B cell (primary cell): ENCODE results near the gene HINT3. TPM values are rescaled to one million over a fixed set of nuclear protein-coding genes. Genes with fewer than 3 reads are reported as not detected.

Source experiments
- ATAC-seq: fragments of 200-7000 bp; cut with Tn5 transposase; one replicate; pipeline ENCODE4 v1.10.0; 2021; ENCODE audit warnings: low read depth, mild to moderate bottlenecking, moderate number of reproducible peaks, moderate library complexity
- CTCF ChIA-PET: fragments of 350-600 bp; sonication (Branson Sonifier 250); formaldehyde crosslinking; loops from one replicate; lab custom pipeline; 2021; ENCODE audit warnings: antibody characterized with exemption, inconsistent platforms; lab: Charles Lee
- POLR2A ChIA-PET: fragments of 350-600 bp; sonication (Branson Sonifier 250); formaldehyde crosslinking; loops from one replicate; lab custom pipeline; 2021; ENCODE audit warnings: antibody characterized with exemption; lab: Charles Lee
- DNase-seq: peaks from one replicate; pipeline ENCODE4 v3.0.0; 2013
- H2AFZ ChIP-seq: 2 replicates; pipeline ENCODE4 v1.6.1; 2012; ENCODE audit warnings: mild to moderate bottlenecking, low read depth, low read length; ENCODE audit not compliant: insufficient read depth, poor library complexity, severe bottlenecking
- H3K27ac ChIP-seq, 2 donors: 1 replicate in 1 of 2; 2 replicates in 1 of 2; pipeline ENCODE4 v1.5.1; 2012 to 2013; ENCODE audit warnings: low read length in 2 of 2, mild to moderate bottlenecking in 2 of 2, moderate library complexity in 1 of 2
- H3K27me3 ChIP-seq, 4 experiments: fragments of 200-600 bp in 1 of 4; sonication (generic) in 1 of 4; replicated peaks in 1 of 4; 1 replicate in 2 of 4; 2 replicates in 2 of 4; pipeline versions ENCODE4 v1.6.1 to v1.7.0; 2013 to 2016; ENCODE audit warnings: low read length in 3 of 4, mild to moderate bottlenecking in 2 of 4, mixed read lengths in 1 of 4, moderate library complexity in 1 of 4; ENCODE audit not compliant: insufficient read depth in 4 of 4, control insufficient read depth in 3 of 4; ENCODE audit errors: control extremely low read depth in 1 of 4
- H3K36me3 ChIP-seq, 2 experiments: replicated peaks in 1 of 2; 1 replicate in 1 of 2; 2 replicates in 1 of 2; pipeline versions ENCODE4 v1.6.1 to v1.7.1; 2013; ENCODE audit warnings: low read length in 1 of 2; ENCODE audit not compliant: insufficient read depth in 2 of 2, control insufficient read depth in 1 of 2; ENCODE audit errors: control extremely low read depth in 1 of 2, extremely low read depth in 1 of 2
- H3K4me1 ChIP-seq, 2 donors: fragments of 200-600 bp in 1 of 2; sonication (generic) in 1 of 2; 1 replicate in 1 of 2; 2 replicates in 1 of 2; pipeline versions ENCODE4 v1.5.1 to v1.6.1; 2013 to 2017; ENCODE audit warnings: low read length in 2 of 2; ENCODE audit not compliant: control insufficient read depth in 2 of 2, insufficient read depth in 2 of 2
- H3K4me2 ChIP-seq: replicated peaks from 2 replicates; pipeline ENCODE3; 2012; ENCODE audit warnings: mild to moderate bottlenecking, low read depth, low read length; ENCODE audit not compliant: poor library complexity, severe bottlenecking
- H3K4me3 ChIP-seq, 5 experiments: fragments of 200-600 bp in 1 of 5; sonication (generic) in 1 of 5; 1 replicate in 3 of 5; 2 replicates in 2 of 5; pipeline versions ENCODE4 v1.5.1 to v1.7.0; 2011 to 2016; ENCODE audit warnings: low read length in 4 of 5, mild to moderate bottlenecking in 4 of 5, low read depth in 2 of 5, control low read depth in 1 of 5, moderate library complexity in 1 of 5; ENCODE audit not compliant: insufficient read depth in 1 of 5; ENCODE audit errors: control extremely low read depth in 1 of 5, extremely low read depth in 1 of 5
- H3K79me2 ChIP-seq: fragments of 200-600 bp; sonication (generic); one replicate; pipeline ENCODE4 v1.6.0; 2016; ENCODE audit warnings: low read length; ENCODE audit not compliant: control insufficient read depth, insufficient read depth
- H3K9ac ChIP-seq: fragments of 200-600 bp; sonication (generic); 2 replicates; pipeline ENCODE4 v1.6.1; 2017; ENCODE audit warnings: mild to moderate bottlenecking, low read length, moderate library complexity
- H3K9me3 ChIP-seq, 3 donors: one replicate each; pipeline versions ENCODE4 v1.6.1 to v1.7.1; 2013; ENCODE audit warnings: low read length in 2 of 3; ENCODE audit not compliant: control insufficient read depth in 2 of 3, insufficient read depth in 1 of 3; ENCODE audit errors: control extremely low read depth in 1 of 3
- H4K20me1 ChIP-seq: 2 replicates; pipeline ENCODE4 v1.6.0; 2012; ENCODE audit warnings: mild to moderate bottlenecking, low read length; ENCODE audit not compliant: insufficient read depth, control insufficient read depth, poor library complexity, severe bottlenecking
- H3K27ac Mint-ChIP-seq: one replicate; pipeline ENCODE4 v1.8.0; 2021; ENCODE audit warnings: mixed read lengths
- H3K27me3 Mint-ChIP-seq: one replicate; pipeline ENCODE4 v1.8.0; 2021; ENCODE audit warnings: mixed read lengths
- H3K4me1 Mint-ChIP-seq: one replicate; pipeline ENCODE4 v1.8.0; 2021; ENCODE audit warnings: mixed read lengths
- H3K4me3 Mint-ChIP-seq: one replicate; pipeline ENCODE4 v1.8.0; 2021; ENCODE audit warnings: mixed read lengths
- H3K9me3 Mint-ChIP-seq: one replicate; pipeline ENCODE4 v1.8.0; 2022; ENCODE audit warnings: mixed read lengths; ENCODE audit not compliant: insufficient read depth
- EZH2 ChIP-seq: IDR thresholded peaks from 2 replicates; pipeline ENCODE4 v1.6.1; 2012; ENCODE audit warnings: borderline replicate concordance, low read depth, mild to moderate bottlenecking, moderate library complexity, low read length; ENCODE audit not compliant: insufficient read depth, poor library complexity, severe bottlenecking
- WGBS: methylation state at CpG from one replicate; pipeline ENCODE4 v1.1.5; 2013; ENCODE audit warnings: missing lambda C conversion rate; ENCODE audit not compliant: insufficient coverage; 5-methylcytosine and 5-hydroxymethylcytosine counted together
- intact Hi-C: fragments of 100-400 bp; cut with micrococcal nuclease; formaldehyde crosslinking; loops from one replicate; pipeline ENCODE4 v1.10.0; 2022
- polyA plus RNA-seq: library from polyadenylated mRNA; depleted of rRNA; stranded (reverse); fragments of >200 nt; gene quantifications from 2 replicates; pipeline ENCODE4 v1.2.3, GENCODE V29; 2012
- total RNA-seq, 2 donors: library from RNA; stranded (reverse); fragments of 120-200 nt in 1 of 2; gene quantifications; 1 replicate in 1 of 2; 2 replicates in 1 of 2; pipeline versions ENCODE4 v1.2.3 to v1.2.4, GENCODE V29; 2013 to 2022
- TF ChIP-seq, protein P1 (sequence below): fragments of 200-600 bp; IDR thresholded peaks from one replicate; pipeline ENCODE4 v1.8.0; 2022; ENCODE audit warnings: antibody characterized with exemption, mild to moderate bottlenecking

Gene HINT3
- total and polyA plus RNA-seq, 2 donors (not counting 1 experiment from before 2014, with no cell fraction given): 5.5 to 12.4 TPM

DNA sequence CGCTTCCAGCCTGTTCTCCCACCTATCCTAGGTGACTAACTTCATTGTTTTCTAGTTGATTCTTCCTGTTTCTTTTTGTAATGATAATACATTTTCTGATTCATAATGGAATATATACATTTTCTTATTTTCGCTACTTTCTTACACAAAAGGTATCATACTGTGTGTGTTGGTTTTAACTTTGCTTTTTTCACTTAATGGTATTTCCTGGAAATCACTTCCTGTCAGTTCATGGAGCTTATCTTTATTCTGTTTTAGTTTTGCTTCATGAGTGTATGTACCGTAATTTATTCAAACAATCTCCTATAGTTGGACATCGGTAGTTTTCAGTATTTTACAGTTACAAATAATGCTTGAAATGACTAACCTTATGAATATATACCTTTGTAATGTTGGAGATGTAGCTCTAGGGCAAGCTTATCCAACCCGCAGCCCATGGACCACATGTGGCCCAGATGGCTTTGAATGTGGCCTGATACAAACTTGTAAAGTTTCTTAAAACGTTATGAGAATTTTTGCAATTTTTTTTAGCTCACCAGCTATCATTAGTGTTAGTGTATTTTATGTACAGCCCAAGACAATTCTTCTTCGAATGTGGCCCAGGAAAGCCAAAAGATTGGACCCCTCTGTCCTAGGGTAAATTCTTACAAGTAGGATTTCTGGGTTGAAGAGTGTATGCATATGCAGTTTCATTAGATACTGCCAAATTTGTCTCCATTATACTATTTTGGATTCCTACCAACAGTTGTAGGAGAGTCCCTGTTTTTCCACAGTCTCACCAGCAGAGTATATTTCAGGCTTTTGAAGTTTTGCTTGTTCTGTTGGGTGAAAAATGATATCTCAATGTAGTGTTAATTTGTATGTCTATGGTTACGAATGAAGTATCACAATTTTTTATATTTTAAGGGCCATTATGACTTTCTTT is 46.4 kb downstream of the HINT3 start:
- TF ChIP-seq EZH2: no peak
- TF ChIP-seq, protein P1, sequence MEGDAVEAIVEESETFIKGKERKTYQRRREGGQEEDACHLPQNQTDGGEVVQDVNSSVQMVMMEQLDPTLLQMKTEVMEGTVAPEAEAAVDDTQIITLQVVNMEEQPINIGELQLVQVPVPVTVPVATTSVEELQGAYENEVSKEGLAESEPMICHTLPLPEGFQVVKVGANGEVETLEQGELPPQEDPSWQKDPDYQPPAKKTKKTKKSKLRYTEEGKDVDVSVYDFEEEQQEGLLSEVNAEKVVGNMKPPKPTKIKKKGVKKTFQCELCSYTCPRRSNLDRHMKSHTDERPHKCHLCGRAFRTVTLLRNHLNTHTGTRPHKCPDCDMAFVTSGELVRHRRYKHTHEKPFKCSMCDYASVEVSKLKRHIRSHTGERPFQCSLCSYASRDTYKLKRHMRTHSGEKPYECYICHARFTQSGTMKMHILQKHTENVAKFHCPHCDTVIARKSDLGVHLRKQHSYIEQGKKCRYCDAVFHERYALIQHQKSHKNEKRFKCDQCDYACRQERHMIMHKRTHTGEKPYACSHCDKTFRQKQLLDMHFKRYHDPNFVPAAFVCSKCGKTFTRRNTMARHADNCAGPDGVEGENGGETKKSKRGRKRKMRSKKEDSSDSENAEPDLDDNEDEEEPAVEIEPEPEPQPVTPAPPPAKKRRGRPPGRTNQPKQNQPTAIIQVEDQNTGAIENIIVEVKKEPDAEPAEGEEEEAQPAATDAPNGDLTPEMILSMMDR: no peak
- no peak for DNase-seq
- no CpG with 5 or more reads among the region's 8 CpGs for WGBS
- ChIA-PET POLR2A (no interaction called here), CTCF (interaction anchor here (1.2 to 1.6 kb wide), 2 partner anchors 11 to 29 kb away, joined by 3 read pairs; no protein-coding TSS in a partner anchor)
- no peaks in the 10 kb centered on the region for H4K20me1 ChIP-seq
- H3K27ac ChIP-seq: no peak overlapping the region
- H3K4me3 Mint-ChIP-seq: no peak overlapping the region
- H3K27ac Mint-ChIP-seq: no peak overlapping the region
- H3K4me1 Mint-ChIP-seq: no peaks in the 10 kb centered on the region
- H2AFZ ChIP-seq: no peak overlapping the region
- H3K27me3 ChIP-seq: no peaks in the 10 kb centered on the region
- H3K79me2 ChIP-seq: no peaks in the 10 kb centered on the region
- H3K4me2 ChIP-seq: no peak overlapping the region
- H3K9me3 ChIP-seq: no peaks in the 10 kb centered on the region
- no peaks in the 10 kb centered on the region for H3K4me1 ChIP-seq
- no peak overlapping the region for H3K9ac ChIP-seq
- no peak overlapping the region for H3K4me3 ChIP-seq
- intact Hi-C loops: no loop called here
- peaks cover 0 to 25% of the 10 kb centered on the region in 2 experiments for H3K36me3 ChIP-seq
- no peak for ATAC-seq
- H3K27me3 Mint-ChIP-seq: no peaks in the 10 kb centered on the region
- H3K9me3 Mint-ChIP-seq: no peaks in the 10 kb centered on the region

DNA sequence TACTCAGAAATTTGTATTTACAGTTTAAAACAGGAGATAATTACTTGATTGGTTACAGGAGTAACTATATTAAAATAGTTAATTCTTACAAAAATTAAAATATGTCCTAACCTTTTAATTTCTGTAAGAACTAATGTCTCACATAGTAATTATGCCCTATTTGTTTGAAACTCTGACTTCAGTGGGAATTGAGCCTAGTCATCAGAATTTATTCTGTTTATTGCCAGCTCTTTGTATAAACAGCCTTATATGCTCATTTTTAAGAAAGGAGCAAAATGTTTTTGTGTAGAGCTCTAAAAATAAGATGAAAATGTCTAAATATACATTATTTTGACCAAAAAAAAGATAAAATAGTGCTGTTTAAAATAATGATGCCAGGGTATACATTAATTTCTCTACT is 51.2 kb downstream of the HINT3 start:
- H3K4me3 ChIP-seq: no peak overlapping the region
- H3K4me2 ChIP-seq: no peak overlapping the region
- H3K9ac ChIP-seq: no peak overlapping the region
- no peak overlapping the region for H2AFZ ChIP-seq
- no peaks in the 10 kb centered on the region for H3K27me3 Mint-ChIP-seq
- DNase-seq (no peak), ATAC-seq (no peak)
- ChIA-PET CTCF (interaction anchor here (0.8 kb wide), 1 partner anchor 9 kb away, joined by 3 read pairs; no protein-coding TSS in a partner anchor), POLR2A (no interaction called here)
- H4K20me1 ChIP-seq: no peaks in the 10 kb centered on the region
- H3K79me2 ChIP-seq: no peaks in the 10 kb centered on the region
- no peaks in the 10 kb centered on the region for H3K27me3 ChIP-seq
- H3K9me3 ChIP-seq: no peaks in the 10 kb centered on the region
- peaks cover 2 to 34% of the 10 kb centered on the region in 2 experiments for H3K36me3 ChIP-seq
- no peaks in the 10 kb centered on the region for H3K4me1 Mint-ChIP-seq
- no peaks in the 10 kb centered on the region for H3K9me3 Mint-ChIP-seq
- no peak overlapping the region for H3K27ac ChIP-seq
- H3K4me3 Mint-ChIP-seq: no peak overlapping the region
- intact Hi-C loops: no loop called here
- TF ChIP-seq EZH2: no peak
- TF ChIP-seq, protein P1: no peak
- H3K4me1 ChIP-seq: no peaks in the 10 kb centered on the region
- no peak overlapping the region for H3K27ac Mint-ChIP-seq
